HG03442 (cell line): ENCODE data around the gene SETBP1.

Experiments used
- ATAC-seq: cut with Tn5 transposase; IDR thresholded peaks from one replicate; pipeline ENCODE4 v1.9.1; 2021; ENCODE audit warnings: mild to moderate bottlenecking, moderate library complexity; ENCODE audit not compliant: unreplicated experiment

The SETBP1 gene

DNA sequence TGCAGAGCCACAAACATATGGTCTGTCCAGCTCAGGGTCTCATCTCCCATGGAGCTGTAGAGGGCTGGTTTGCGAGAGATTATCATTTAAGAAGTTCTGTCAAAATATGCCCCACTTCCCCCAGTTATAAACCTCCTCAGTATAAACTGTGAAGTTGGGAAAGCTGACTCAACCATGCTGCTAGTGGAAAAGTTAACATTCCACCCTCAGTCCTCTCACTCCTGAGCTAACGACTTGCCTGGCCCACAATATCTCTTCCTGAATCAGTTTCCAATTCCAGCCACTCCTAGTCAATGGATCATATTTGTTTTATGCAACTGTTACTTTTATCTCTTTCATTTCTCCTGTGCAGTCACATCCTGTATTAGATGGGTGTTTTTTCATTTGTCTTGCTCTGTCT is 326.2 kb downstream of the SETBP1 start:
- ATAC-seq, result no peak

DNA sequence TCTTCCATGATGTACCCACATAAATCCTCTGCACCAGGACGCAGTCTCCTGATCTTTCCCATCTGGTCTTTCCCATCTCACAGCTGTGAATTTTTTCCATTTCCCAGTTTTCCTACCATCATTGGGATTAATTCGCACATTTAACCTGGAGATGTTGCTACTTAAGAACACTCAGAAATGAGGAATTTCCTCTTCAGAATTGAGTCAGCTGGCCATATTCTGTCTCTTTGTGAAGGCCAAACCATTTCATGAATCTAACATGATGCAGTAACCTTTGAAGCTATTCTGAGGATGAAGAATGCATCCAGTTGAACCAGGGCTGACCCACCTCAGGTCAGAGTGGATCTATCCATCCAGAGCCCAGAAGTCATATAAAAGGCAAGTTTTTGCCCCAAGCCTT is 326.8 kb downstream of the SETBP1 start:
- ATAC-seq, result no peak

DNA sequence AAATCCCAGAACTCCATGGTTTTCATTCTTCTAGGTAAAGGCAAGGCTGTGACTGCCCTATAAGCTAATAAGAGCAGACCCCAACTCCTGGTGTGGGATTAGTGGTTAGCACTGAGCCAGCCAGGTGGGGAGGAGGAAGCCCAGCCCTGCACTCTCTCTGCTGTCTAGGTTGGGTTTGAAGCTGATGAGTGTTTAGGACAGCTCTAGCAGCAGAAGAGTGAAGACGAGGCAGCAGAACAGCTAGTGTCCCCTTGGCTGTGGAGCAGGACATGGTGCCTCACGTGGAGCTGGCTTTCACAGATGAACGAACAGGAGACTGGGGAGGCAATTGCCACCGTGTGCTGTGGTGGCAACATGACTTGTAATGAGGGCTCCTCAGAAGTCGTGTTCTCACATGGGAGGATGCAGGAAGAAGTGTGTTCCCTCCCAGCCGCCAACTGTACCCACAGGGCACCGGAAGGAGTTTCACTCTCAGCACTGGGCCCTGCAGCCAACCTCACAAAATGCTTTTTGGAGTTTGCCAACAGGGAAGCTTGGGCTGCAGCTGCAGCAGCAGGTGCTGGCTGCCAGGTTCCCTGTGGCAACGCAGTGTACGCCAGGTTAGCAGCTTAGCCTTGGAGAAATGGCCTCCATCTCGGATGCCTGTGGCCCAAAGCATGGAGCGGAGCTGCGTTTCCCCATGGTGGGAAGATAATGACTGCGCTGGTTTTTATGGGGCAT is 328.2 kb downstream of the SETBP1 start:
- ATAC-seq, result no peak

DNA sequence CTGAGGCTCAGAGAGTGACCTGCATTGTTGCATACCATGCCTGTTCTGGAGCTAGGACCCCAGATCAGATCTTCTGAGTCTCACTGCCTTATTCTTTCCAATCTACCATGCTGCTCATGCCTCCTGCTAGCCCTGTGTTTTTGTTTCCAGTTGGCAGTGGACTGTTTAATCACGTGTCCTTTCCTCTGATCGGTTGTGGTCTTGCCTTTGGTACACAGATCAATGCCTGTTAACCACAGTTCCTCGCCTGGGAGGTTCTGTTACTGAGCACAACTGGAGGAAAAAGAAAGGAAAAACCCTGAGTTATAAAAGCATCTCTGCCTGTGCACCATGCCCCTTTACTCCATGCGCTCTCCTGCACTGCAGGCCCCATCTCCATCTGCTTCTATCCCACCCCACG is 329.1 kb downstream of the SETBP1 start:
- ATAC-seq, result no peak

DNA sequence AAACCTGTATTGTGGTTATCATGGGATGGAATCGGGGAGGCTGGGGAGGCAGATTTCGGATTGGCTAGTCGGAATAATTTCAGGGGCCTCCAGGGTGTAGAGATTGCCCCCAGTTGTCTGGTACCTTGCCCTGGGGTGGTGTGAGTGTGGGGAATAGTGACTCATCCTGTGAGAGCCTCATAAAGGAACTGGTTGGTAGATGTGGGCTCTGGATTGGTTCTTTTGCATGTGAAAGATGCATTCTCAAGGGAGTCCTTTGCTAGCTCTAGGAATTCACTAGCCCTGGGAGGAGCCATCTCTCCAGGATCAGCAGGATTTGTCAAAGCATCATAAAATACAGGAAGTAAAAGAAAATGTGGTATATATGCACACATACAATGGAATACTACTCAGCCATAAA is 331.6 kb downstream of the SETBP1 start:
- no peak for ATAC-seq

DNA sequence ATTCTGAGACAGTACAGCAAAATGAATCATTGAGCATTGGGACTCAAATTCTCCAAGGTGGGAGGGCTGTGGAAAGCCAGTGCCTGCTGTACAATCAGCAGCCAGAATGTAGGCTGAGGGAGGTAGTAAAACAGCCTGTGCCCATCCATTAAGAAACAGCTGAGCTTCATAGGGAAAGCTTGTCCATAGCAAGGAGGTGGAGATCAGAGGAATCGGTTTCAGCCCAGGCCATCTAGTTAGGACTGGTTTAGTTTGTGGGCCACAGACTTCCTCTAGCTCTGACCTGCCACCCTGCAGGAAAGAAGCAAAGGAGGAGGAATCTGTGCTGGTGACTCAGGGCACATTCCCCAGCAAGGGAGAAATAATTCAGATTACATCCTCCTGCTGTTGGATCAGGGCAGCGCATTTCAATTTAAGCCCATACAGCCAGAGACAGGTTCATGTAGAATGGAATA is 333.4 kb downstream of the SETBP1 start:
- ATAC-seq, result no peak

DNA sequence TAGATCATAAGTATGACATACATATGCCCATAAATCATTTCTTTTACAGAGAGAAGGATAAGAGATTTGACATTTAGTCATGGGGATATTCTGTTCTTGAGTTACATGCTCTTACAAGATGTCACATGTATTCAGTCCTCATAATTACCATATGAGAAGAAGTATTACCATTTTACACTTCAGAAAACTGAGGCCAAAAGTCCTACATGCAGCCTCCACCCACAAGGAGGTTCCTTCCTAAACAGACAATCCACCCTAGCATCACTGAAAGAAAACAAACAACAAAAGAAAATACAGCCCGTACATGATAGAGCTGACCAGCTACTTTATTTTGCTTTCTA is 335.1 kb downstream of the SETBP1 start:
- no peak for ATAC-seq

DNA sequence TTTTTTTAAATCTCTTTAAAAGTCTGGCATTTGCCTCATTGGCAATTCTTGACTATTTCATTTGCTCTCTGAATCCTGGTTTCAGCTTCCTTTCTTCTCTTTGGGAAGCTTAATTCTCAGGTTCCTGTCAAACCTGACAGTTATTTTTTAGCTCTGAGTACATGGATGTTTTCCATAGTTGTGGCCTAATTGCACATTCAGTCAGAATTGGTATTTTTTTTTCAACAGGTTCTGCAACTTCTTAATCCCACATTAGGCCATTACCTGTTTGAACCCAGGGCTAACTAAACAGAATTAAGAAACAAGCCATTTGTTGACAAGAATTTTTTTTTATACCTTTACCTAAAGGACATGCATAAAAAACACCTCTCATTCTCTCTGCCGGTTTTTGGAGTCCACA is 338.8 kb downstream of the SETBP1 start:
- no peak for ATAC-seq

DNA sequence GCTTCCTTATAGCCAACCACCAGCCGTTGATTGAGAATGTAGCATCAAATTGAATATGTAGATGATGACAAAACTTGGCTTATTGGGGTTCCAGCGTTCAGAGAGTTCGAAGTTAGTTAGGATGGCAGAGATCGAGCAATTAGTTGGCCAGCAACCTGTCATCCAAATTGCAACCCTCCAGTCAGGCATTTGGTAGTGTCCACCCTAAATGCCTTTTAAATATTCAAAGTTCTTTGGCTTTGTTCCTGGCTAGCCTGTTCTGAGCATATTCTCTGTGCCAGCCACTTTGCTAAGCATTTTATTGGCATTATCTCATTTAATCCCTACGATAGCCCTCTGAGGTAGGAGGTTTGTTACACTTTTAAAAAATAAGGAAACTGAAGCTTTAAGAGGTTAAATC is 342.8 kb downstream of the SETBP1 start:
- ATAC-seq, result no peak

DNA sequence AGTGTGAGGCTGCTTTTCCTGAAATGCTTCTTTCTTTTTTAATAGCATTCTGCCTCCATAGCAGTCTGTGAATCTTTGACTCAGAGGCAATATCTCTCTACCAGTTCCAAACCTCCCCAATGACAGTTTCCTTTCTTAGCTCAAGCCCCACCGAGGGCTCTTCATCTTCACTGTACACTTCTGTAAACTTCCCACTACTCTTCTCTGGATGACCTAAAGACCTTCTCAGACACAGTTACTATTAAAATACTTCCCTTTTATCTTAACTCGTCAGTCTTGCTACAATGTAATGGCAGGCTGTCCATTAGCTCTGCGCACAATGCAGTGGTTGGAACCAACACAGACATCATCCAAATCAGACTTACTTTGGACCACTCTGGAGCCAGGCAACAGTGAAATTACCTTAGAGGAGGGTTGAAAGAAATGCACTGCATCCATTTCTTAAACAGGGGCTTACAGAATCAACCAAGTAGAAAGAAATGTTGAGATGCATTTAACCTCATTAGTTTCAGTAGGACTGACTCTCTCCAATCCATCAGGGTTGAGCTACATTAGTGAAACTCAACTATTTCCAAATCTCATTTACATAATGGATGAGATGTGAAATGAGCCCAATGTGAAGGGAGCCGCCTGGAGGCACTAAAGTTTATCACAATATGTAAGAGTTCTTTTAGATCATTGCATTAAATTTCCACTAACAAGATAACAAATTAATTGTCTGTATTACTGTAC is 343.8 kb downstream of the SETBP1 start:
- ATAC-seq, result no peak

DNA sequence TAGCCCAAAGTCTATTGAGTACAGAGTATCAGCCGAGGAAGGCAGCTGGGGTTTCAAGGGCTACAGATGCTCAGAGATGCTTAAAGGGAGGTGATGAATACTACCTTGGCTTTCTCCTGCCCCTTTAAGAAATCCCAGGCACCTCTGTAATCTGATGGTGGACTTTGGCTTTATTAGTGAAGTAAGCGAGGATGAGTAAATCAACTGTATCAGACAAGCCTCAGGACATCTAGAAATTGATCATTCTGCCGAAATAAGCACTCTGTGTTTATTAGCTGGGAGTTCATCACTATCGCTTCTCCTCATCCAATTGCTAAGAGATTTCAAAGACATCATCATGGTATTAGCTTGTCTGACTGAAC is 344.4 kb downstream of the SETBP1 start:
- ATAC-seq, result no peak

DNA sequence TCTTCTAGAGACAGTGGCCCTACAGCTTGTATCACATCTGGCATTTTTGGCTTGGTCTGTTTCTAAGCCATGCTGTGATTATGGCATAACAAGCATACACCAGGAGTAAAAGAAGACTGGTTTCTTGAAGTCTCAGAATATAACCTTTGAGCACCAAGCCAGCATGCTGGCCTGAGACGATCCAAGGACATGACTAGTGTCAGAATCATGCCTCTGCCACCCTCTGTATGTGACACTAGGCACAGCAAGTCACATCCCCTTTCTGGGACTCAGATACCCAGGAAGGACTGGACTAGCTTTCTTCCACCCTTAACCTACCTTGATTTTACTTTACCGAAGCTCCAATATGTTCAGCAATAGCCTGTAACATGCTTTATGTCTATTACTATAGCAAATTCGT is 345.5 kb downstream of the SETBP1 start:
- no peak for ATAC-seq

DNA sequence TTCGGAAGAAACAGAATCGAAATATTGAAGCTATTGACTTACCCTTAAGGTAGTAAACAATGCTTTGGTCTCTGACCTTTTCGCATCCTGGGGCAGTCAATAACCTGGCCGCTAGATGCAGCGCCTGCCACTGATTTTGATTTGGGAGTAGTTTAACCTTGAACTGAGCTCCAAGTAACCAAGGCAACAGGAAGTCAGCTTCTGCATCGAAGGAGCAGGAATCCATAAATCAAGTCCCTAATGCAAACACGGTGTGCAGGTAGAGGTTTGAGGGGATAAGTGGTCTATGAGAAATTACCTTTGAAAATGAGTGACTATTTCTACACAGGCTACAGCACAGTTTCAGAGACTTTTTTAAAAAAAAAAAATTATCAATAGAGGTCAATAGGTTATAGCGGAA is 353.5 kb downstream of the SETBP1 start:
- no peak for ATAC-seq

DNA sequence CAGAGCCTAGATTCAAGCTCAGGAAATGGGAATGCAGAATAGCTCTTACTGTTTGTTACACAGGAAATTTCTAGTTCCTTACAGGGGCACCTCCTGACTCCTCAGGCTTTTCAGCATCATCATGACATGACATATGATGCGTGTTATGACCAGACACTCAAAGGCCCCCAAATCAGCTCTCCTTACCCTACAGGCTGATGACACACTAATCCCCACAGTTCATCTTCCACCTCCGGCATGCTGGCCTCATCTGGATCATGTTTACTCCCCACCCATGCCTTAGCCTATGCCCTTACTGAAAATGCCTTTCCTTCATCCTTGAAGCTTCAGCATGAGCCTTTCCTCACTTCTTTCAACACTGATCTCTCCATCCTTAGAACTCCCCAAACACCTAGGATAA is 356.9 kb downstream of the SETBP1 start:
- ATAC-seq, result no peak

DNA sequence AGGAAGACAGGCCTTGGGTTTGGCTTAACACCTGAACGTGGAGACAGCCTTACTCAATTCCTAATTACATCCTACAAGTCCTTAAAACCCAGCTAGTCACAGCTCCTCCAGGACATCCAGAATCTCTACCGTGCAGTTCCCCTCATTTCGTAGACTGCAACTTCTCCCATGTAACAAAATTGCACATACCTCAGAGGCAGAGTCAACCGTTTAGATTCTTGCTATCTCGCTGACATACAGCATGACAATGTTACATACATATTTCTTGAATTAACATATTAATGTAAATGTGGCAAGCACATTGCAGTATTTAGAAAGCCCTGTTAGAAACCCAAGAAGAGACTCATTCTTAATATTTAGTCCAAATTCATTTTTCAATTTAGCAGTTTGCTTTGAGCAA is 358.7 kb downstream of the SETBP1 start:
- no peak for ATAC-seq

DNA sequence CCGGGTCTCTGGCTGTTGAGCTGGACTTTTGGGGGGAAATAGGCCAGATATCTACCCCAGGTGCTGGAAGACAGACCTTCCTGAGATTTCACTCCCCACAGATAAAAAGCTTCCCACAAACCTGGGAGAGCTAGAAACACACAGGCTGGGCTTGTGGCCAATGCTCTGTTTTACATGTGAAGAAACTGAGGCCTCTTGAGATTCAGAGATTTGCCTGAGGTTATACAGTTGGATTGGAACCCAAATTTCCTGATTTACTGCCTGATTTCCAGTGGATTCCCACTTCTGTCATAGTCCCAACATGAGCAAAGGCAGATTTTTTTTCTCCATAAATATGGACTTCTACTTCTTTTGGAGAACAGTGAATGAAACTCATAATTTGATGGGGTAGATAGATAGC is 360.2 kb downstream of the SETBP1 start:
- no peak for ATAC-seq

DNA sequence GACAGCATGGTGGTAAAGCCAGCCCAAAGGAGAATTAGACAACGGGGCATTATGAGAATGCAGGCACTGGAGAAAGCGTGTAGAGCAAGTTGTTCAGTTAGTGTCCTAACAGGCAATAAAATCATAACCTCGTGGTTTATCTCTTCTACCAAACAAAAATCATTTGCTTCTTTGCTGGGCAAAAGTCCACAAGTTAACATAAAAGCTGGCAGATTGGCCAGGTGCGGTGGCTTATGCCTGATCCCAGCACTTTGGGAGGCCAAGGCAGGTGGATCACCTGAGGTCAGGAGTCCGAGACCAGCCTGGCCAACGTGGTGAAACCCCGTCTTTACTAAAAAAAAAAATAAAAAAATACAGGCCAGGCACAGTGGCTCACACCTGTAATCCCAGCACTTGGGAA is 364.1 kb downstream of the SETBP1 start:
- no peak for ATAC-seq

DNA sequence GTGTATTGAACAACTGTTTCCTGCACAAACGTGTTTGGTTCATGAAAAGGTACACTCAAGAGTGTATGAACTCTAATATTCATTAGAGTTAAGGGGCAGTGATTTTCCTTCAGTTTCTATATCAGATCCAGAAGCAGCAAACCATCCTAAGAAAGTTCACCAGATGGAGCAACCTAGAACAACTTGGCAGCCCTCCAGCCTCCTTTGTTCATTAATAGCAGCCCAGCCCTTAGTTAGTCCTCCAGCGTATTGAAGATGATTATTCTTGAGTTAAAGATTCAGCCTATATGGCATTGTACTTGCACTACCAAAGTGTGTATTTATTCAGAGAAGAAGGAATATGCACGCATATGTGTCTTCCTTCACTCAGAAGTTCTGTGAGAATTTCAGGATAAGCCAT is 365.5 kb downstream of the SETBP1 start:
- no peak for ATAC-seq

DNA sequence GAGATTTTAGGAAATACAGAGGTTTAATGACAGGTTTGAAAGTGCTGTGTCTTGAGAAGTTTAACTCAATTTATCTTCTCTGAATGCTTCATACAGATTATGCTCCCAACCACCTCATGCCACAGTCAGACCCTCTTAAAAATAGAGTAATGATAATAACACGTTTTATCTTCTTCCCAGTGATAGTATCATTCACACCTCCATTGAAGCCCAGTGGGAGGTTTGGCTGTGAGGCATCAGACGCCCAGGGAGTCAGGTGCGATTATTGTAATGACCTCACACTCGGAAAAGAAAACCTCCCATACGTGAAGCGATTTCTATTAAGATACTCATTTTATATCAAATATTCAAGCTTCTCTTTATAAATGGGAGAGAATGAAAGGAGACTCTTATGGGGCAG is 366.3 kb downstream of the SETBP1 start:
- no peak for ATAC-seq

DNA sequence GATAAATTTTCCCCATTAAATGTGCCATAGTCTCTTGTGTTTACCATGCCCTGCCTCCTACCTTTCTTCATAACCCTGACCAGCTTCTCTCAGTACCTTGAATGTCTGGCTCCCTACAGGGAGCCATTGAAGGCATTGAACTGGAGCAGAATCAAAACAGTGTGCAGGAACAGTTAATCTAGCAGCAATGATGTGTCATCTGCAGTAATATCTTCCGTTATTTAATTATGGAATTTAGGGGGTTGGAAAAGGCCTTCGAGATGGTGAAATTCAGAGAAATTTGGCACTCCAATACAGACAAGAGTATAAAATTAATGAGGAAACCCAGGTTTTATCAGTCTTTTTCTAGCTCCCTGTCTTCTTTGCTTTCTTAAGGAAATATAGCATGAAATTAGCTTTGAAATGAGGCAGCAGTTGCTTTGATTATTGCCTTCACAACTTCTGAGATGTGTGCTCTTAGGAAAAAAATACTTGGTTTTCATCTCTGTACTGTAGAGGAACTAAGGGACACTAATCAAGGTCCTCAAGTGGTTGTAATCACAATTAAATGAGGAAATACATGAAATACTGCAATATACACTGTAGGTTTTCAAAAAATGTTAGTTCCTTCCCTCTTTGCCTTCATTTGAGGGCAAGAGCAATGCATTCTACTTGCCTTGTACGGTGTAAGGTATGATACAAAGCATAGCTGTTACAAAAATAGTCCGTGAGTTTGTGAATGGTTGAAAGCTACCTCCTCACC is 369.1 kb downstream of the SETBP1 start:
- ATAC-seq, result no peak

DNA sequence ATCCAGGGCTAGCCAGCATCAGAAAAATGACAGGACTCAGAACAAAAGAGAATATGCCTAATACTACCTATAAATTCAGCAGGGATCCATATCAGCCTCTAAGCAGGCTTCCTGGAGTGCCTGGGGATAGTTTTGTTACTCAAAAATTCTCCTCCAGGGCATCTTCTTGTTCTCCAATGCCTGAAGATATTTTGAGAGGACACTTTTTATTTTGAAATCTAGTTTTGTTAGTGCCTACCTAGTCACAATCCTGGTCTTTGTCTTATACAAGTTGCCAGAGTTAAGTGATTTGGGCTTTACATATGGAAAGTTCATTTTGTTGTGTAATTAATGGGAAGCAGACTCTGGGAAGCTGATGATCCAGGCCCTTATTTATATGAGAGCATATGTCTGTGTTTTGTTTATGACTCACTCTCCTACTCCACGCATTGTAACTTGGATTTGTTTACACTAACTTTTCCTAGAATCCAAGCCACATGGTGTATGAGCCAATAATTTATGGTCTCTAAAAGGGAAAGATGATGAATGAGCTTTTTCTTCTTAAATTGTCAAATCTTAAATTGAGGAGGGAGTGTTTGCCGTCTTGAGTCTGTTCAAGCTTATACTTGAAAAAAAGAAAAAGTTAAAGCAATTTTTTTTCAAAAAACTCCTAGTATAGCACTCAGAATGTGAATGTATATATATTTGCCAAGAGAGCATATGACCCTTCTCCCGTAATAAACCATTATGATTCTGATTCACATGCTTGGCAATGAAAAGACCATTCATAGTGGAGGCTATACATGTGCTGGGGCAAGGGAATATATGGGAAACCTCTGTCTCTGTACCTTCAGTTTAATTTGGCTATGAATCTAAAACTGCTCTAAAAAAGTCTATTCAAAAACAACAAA is 370.3 kb downstream of the SETBP1 start:
- no peak for ATAC-seq
